Measurements from ENCODE around the gene KANK4.

DNA sequence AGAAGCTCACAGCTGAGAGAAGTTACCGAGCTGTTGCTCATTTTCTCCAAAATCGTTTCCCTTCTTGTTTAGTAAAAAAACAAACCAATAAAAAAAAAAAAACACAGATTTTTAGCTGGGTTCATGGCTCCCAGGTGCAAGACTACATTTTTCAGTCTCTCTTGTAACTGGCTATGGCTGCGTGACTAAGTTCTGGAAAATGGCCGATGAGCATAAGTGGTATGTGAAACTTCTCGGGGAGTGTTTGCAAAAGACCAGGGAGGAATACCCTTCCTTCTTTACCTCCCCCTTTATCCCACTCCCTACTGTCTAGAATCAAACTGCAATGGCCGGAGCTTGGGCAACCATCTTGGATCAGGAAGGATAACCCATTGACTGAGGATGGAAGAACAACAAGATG is 38.7 kb upstream of the KANK4 start:
- TF ChIP-seq, protein P1, sequence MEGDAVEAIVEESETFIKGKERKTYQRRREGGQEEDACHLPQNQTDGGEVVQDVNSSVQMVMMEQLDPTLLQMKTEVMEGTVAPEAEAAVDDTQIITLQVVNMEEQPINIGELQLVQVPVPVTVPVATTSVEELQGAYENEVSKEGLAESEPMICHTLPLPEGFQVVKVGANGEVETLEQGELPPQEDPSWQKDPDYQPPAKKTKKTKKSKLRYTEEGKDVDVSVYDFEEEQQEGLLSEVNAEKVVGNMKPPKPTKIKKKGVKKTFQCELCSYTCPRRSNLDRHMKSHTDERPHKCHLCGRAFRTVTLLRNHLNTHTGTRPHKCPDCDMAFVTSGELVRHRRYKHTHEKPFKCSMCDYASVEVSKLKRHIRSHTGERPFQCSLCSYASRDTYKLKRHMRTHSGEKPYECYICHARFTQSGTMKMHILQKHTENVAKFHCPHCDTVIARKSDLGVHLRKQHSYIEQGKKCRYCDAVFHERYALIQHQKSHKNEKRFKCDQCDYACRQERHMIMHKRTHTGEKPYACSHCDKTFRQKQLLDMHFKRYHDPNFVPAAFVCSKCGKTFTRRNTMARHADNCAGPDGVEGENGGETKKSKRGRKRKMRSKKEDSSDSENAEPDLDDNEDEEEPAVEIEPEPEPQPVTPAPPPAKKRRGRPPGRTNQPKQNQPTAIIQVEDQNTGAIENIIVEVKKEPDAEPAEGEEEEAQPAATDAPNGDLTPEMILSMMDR (IDR thresholded peaks at IDR 0.05), result no peak
- TF ChIP-seq POLR2A (IDR thresholded peaks at IDR 0.05), result no peak
